CD14-positive monocyte (primary cell): ENCODE measurements around the gene RREB1. TPM values are rescaled to one million over a fixed set of nuclear protein-coding genes. Genes with fewer than 3 reads are reported as not detected.

Experiments
- DNase-seq, 3 donors: peaks; one replicate each; pipeline ENCODE4 v3.0.0-alpha.2; 2011 to 2022
- H2AFZ ChIP-seq: 2 replicates; pipeline ENCODE4 v1.6.0; 2012; ENCODE audit warnings: mild to moderate bottlenecking, low read depth, low read length, inconsistent platforms; ENCODE audit not compliant: insufficient read depth, poor library complexity, severe bottlenecking
- H3K27ac ChIP-seq, 2 donors: 1 replicate in 1 of 2; 2 replicates in 1 of 2; pipeline ENCODE4 v1.5.1; 2012 to 2013; ENCODE audit warnings: low read length in 2 of 2, control low read depth in 1 of 2, inconsistent platforms in 1 of 2, low read depth in 1 of 2, mild to moderate bottlenecking in 1 of 2
- H3K27me3 ChIP-seq, 2 donors: one replicate each; pipeline versions ENCODE4 v1.6.0 to v1.6.1; 2011 to 2013; ENCODE audit warnings: low read length in 2 of 2; ENCODE audit not compliant: control insufficient read depth in 2 of 2, insufficient read depth in 2 of 2
- H3K36me3 ChIP-seq, 2 donors: replicated peaks in 1 of 2; 1 replicate in 1 of 2; 2 replicates in 1 of 2; pipeline versions ENCODE4 v1.5.1 to v1.6.1; 2012 to 2013; ENCODE audit warnings: low read length in 2 of 2, control low read depth in 1 of 2, inconsistent platforms in 1 of 2, mild to moderate bottlenecking in 1 of 2; ENCODE audit not compliant: insufficient read depth in 2 of 2, control insufficient read depth in 1 of 2
- H3K4me1 ChIP-seq, 2 donors: 1 replicate in 1 of 2; 2 replicates in 1 of 2; pipeline versions ENCODE4 v1.5.1 to v1.6.1; 2012 to 2013; ENCODE audit warnings: low read length in 2 of 2, control low read depth in 1 of 2, inconsistent platforms in 1 of 2, mild to moderate bottlenecking in 1 of 2, moderate library complexity in 1 of 2; ENCODE audit not compliant: insufficient read depth in 2 of 2, control insufficient read depth in 1 of 2
- H3K4me2 ChIP-seq: replicated peaks from 2 replicates; pipeline ENCODE3; 2012; ENCODE audit warnings: low read length, moderate library complexity, mild to moderate bottlenecking; ENCODE audit not compliant: poor library complexity, severe bottlenecking; ENCODE audit errors: extremely low read depth
- H3K4me3 ChIP-seq, 3 experiments: fragments of 200-600 bp in 1 of 3; sonication (generic) in 1 of 3; replicated peaks in 1 of 3; 1 replicate in 2 of 3; 2 replicates in 1 of 3; pipeline ENCODE4 v1.5.1; 2011 to 2013; ENCODE audit warnings: low read length in 3 of 3, mild to moderate bottlenecking in 3 of 3, control low read depth in 2 of 3, low read depth in 2 of 3, inconsistent platforms in 1 of 3, moderate library complexity in 1 of 3
- H3K79me2 ChIP-seq: 2 replicates; pipeline ENCODE4 v1.6.0; 2012; ENCODE audit warnings: mild to moderate bottlenecking, control low read depth, inconsistent platforms, low read length, moderate library complexity; ENCODE audit not compliant: insufficient read depth
- H3K9ac ChIP-seq: 2 replicates; pipeline ENCODE4 v1.6.0; 2017; ENCODE audit warnings: low read length, mild to moderate bottlenecking; ENCODE audit not compliant: insufficient read depth, poor library complexity, severe bottlenecking
- H3K9me3 ChIP-seq, 2 donors: replicated peaks in 1 of 2; 1 replicate in 1 of 2; 2 replicates in 1 of 2; pipeline versions ENCODE4 v1.5.1 to v1.6.1; 2012 to 2013; ENCODE audit warnings: low read length in 2 of 2, control low read depth in 1 of 2; ENCODE audit not compliant: control insufficient read depth in 1 of 2, insufficient read depth in 1 of 2
- H4K20me1 ChIP-seq: 2 replicates; pipeline ENCODE4 v1.6.0; 2012; ENCODE audit warnings: mild to moderate bottlenecking, low read length, control low read depth, moderate library complexity; ENCODE audit not compliant: insufficient read depth
- H3K27ac Mint-ChIP-seq, 7 donors: one replicate each; pipeline ENCODE4 v1.8.0; 2020; ENCODE audit warnings: mild to moderate bottlenecking in 7 of 7, mixed read lengths in 7 of 7, moderate library complexity in 6 of 7, inconsistent platforms in 2 of 7
- H3K27me3 Mint-ChIP-seq, 3 donors: one replicate each; pipeline ENCODE4 v1.8.0; 2021 to 2022; ENCODE audit warnings: low read depth in 3 of 3, mild to moderate bottlenecking in 3 of 3, mixed read lengths in 3 of 3, moderate library complexity in 3 of 3, inconsistent platforms in 1 of 3
- H3K36me3 Mint-ChIP-seq, 2 donors: one replicate each; pipeline ENCODE4 v1.8.0; 2020; ENCODE audit warnings: mixed read lengths in 2 of 2, inconsistent platforms in 1 of 2, mild to moderate bottlenecking in 1 of 2
- H3K4me1 Mint-ChIP-seq: one replicate; pipeline ENCODE4 v1.8.0; 2020; ENCODE audit warnings: mild to moderate bottlenecking, mixed read lengths
- H3K4me3 Mint-ChIP-seq, 2 donors: one replicate each; pipeline ENCODE4 v1.8.0; 2020; ENCODE audit warnings: mild to moderate bottlenecking in 2 of 2, mixed read lengths in 2 of 2, moderate library complexity in 1 of 2
- H3K9me3 Mint-ChIP-seq, 7 donors: one replicate each; pipeline ENCODE4 v1.8.0; 2020 to 2022; ENCODE audit warnings: mixed read lengths in 7 of 7, mild to moderate bottlenecking in 6 of 7, moderate library complexity in 6 of 7, inconsistent platforms in 2 of 7
- WGBS: methylation state at CpG from one replicate; pipeline ENCODE4 v1.1.5; 2013; ENCODE audit warnings: missing lambda C conversion rate; ENCODE audit not compliant: insufficient coverage; 5-methylcytosine and 5-hydroxymethylcytosine counted together
- intact Hi-C, 2 donors: fragments of 100-400 bp; cut with micrococcal nuclease; formaldehyde crosslinking; loops; one replicate each; pipeline versions ENCODE4 v1.15.0 to v1.15.1; 2023
- polyA plus RNA-seq, 3 donors: library from polyadenylated mRNA; depleted of rRNA in 1 of 3; unstranded in 2 of 3; stranded (reverse) in 1 of 3; fragments of 300-500 nt in 2 of 3; fragments of >200 nt in 1 of 3; fragmentation: Illumina TruSeq in 2 of 3; gene quantifications; 1 replicate in 2 of 3; 2 replicates in 1 of 3; pipeline ENCODE4 v1.2.3, GENCODE V29; 2012 to 2021
- TF ChIP-seq, protein P1 (sequence below): fragments of 200-600 bp; IDR thresholded peaks from one replicate; pipeline ENCODE4 v1.8.0; 2022; ENCODE audit warnings: antibody characterized with exemption, mild to moderate bottlenecking

The RREB1 gene
- polyA plus RNA-seq, 3 donors = 2.1 to 15.3 (median 5.6) TPM

DNA sequence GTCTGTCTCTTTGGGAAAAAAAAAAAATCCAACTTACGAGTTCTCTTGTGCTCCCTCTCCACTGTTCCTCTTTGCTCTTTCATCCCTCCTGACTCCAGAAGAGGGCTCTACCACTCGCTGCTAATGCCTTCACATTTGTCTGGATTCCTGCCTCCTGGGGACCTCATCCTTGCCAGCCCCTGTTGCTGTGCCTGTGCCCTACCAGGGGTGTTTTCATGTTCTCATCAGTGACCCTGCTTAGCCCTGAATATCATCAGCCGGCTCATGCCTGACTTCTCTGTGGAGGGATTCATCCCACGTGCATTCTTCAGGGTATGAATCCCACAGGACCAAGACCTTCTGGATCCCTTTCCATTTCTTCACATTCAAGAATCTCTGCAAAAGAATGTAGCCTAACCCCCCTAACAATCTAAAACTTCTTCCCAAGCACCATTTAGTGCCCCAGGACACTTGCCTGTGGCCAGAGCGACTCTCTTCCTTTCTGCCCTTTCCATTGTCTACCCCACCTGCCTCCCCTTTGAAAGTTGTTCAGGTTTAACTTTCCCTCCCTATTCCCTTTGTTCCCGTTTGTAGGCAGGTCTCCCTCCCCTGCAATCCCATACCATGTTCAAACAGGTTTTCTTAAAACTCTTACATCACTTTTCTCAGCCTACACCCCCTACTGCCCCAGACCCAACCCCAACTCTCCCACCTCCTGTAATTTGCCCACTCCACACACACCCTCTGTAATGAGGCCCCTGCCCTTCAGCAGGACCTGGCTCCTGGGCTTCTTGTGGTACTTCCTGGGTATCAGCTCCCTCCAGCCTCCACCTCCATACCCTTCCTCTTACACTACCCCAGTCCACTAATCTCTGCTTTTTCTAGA, 50.2 kb downstream of the RREB1 start:
- Histone ChIP-seq H3K9me3 (no peaks in the 10 kb centered on the region), H4K20me1 (peaks cover 99% of the 10 kb centered on the region), H3K27ac (peak overlapping the region in 1 of 2 donors; percentile 54), H3K79me2 (peaks cover 100% of the 10 kb centered on the region), H3K4me1 (peaks cover 34 to 48% of the 10 kb centered on the region in 2 donors), H3K4me3 (no peak overlapping the region), H2AFZ (no peak overlapping the region), H3K9ac (no peak overlapping the region), H3K36me3 (no peaks in the 10 kb centered on the region), H3K27me3 (no peaks in the 10 kb centered on the region), H3K4me2 (no peak overlapping the region)
- Mint-ChIP-seq H3K36me3 (peaks cover 16 to 36% of the 10 kb centered on the region in 2 donors), H3K27me3 (peaks cover 0 to 4% (median 0%) of the 10 kb centered on the region in 3 donors), H3K9me3 (peaks cover 0 to 2% (median 0%) of the 10 kb centered on the region in 7 donors), H3K4me1 (peaks cover 62% of the 10 kb centered on the region), H3K27ac (peak overlapping the region; percentile 41 to 93 (median 74)), H3K4me3 (no peak overlapping the region)
- DNase-seq = no peak
- intact Hi-C loops = no loop called here
- WGBS = 75% methylated on average over 6 of the region's 6 CpGs
- TF ChIP-seq, protein P1, sequence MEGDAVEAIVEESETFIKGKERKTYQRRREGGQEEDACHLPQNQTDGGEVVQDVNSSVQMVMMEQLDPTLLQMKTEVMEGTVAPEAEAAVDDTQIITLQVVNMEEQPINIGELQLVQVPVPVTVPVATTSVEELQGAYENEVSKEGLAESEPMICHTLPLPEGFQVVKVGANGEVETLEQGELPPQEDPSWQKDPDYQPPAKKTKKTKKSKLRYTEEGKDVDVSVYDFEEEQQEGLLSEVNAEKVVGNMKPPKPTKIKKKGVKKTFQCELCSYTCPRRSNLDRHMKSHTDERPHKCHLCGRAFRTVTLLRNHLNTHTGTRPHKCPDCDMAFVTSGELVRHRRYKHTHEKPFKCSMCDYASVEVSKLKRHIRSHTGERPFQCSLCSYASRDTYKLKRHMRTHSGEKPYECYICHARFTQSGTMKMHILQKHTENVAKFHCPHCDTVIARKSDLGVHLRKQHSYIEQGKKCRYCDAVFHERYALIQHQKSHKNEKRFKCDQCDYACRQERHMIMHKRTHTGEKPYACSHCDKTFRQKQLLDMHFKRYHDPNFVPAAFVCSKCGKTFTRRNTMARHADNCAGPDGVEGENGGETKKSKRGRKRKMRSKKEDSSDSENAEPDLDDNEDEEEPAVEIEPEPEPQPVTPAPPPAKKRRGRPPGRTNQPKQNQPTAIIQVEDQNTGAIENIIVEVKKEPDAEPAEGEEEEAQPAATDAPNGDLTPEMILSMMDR = no peak

DNA sequence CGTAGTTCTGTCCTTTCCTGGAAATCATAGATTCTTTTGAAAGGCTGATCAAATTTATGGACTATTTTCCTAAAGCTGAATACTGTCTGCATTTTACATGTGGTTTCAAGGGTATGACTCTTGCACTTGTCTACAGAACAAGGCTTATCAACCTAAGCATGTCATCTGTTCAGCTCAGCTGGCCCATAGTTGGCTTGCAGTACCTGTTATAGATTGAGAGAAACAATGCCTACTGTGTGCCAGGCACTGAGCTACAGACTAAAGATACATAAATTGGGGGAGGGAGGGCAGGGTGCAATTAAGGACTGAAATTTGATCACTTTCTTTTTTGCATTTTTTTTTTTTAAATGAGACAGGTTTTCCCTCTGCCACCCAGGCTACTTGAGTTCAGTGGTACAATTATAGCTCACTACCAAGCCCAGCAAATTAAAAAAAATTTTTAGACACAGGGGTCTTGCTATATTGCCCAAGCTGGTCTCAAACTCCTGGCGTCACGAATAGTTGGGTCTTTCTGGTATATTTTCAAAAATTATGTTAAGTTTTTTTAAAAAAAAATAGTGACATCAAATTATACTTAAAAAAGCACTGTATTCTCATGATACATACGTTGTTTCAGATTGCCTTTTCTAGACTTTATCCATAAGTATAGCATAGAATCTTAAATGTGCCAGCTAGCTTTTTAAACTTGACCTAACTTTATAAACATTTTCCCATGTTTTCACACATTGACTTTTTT, 52.2 kb downstream of the RREB1 start:
- peaks cover 67% of the 10 kb centered on the region for H3K4me1 Mint-ChIP-seq
- Histone ChIP-seq H3K4me1 (peaks cover 32 to 47% of the 10 kb centered on the region in 2 donors), H3K9ac (no peak overlapping the region), H3K4me3 (no peak overlapping the region), H3K36me3 (no peaks in the 10 kb centered on the region), H2AFZ (no peak overlapping the region), H3K27me3 (no peaks in the 10 kb centered on the region), H3K79me2 (peaks cover 100% of the 10 kb centered on the region), H4K20me1 (peaks cover 98% of the 10 kb centered on the region), H3K4me2 (no peak overlapping the region), H3K9me3 (no peaks in the 10 kb centered on the region), H3K27ac (peak overlapping the region in 1 of 2 donors; percentile 51)
- H3K4me3 Mint-ChIP-seq = no peak overlapping the region
- no peak overlapping the region for H3K27ac Mint-ChIP-seq
- H3K9me3 Mint-ChIP-seq = peaks cover 0 to 2% (median 0%) of the 10 kb centered on the region in 7 donors
- peaks cover 25 to 35% of the 10 kb centered on the region in 2 donors for H3K36me3 Mint-ChIP-seq
- DNase-seq = no peak
- peaks cover 0 to 4% (median 0%) of the 10 kb centered on the region in 3 donors for H3K27me3 Mint-ChIP-seq
- TF ChIP-seq, protein P1 = no peak
- no CpG with 5 or more reads among the region's 4 CpGs for WGBS
- intact Hi-C loops = no loop called here
